HG03025 (cell line): ENCODE measurements around the gene GRIK1.
"Not testable (repeated sequence)": the region's sequence is repeated elsewhere in the genome, so short reads cannot be mapped to it uniquely, and the experiment has no call there.

Experiments used
- ATAC-seq: cut with Tn5 transposase; IDR thresholded peaks from one replicate; pipeline ENCODE4 v1.9.1; 2021; ENCODE audit warnings: mild to moderate bottlenecking, moderate library complexity; ENCODE audit not compliant: unreplicated experiment, low FRiP score

Gene GRIK1

DNA sequence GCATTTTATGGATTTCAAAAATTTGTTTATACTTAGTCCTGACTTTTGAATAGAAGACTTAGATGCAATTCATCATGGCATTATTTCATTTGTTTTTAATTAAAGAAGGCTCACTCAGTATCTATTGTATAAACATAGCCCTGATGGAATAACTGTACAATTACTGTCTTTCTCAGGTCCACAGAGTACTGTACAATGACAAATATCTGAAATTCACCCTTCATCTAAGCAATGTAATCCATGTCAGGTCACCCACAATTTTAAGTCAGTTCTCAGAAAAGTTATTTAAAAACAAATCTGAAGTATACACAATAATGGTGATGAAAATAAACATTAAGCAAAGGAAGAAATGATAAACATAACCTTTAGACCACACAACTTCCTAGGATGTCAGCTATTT lies 311.9 kb downstream of the GRIK1 start:
- ATAC-seq = no peak

DNA sequence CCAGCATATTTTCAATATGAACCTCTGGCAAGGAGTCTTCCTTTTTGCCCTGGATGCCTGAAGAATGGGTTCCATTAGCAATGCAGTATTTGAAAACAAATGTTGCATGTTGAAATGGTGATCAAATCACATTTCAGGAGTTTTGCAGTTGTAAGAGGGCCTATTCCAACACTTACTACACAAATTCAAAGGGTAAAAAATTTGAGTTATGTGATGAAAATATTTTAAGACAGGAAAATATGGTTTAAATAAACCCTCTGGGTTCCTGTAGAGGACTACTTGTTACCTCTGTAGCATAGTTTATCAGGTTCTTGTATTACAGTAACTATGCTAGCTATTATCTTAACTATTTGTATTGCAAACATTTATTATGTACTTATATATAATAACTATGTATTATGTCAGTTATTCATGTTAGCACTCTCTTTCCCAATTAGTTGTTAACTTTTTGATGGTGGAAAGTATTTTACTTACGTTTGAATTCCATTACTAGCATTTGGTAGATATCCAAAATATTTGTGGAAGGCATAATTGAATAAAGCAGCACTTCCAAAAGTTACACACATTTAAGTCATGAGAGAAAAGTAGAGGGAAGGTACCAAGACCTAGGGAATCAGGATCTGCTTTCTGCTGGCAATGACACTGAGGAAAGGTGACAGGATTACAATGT lies 312.9 kb downstream of the GRIK1 start:
- no peak for ATAC-seq

DNA sequence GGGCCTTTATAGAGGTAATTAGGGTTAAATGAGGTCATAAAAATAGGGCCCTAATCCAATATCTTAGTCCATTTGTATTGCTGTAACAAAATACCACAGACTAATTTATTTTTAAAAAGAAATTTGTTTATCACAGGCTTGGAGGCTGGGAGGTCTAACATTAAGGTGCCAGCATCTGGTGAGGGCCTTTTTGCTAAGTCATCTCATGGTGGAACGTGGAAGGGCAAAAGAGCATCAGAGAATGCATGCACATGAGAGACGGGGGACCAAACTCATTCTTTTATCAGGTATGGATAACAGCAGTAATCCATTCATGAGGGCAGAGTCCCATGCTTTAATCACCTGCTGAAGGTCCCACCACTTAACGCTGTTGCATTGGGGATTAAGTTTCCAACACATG lies 313.8 kb downstream of the GRIK1 start:
- no peak for ATAC-seq

DNA sequence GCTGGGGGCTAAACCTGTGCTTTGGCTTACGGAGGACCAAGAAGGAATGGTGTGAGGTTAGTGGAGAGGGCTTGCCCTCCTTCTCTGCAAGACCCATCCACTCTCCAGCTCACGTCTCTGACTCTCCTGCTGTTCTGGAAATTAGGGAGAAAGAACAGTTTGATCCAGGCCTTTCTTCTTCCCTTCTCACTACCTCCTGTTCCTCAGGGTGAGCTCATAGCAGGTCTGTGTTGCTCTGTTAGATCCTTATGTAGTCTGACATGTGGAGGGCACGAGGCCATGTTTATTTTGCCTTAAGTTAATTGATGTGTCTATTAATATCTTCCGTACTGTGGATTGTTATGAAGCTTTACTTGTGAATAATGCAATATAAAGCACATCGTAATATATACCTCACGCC lies 315.0 kb downstream of the GRIK1 start:
- no peak for ATAC-seq

DNA sequence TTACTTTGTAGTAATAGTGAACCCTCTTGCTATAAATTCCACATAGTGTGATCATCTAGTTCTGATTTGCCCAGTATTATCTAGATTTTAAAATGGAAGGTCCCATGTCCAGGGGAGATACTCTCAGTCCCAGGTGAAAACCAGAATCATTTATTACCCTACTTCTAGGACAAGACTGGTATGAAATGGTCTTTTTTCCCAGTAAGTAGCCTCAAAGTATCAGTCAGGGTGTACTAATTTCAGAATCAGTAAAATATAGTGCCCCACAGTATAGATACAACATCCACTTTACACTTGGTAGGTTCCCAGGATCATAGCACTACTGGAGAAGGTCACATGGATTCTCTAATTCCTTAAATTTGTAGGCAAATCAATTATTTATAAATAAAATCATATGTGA lies 318.3 kb downstream of the GRIK1 start:
- no peak for ATAC-seq

DNA sequence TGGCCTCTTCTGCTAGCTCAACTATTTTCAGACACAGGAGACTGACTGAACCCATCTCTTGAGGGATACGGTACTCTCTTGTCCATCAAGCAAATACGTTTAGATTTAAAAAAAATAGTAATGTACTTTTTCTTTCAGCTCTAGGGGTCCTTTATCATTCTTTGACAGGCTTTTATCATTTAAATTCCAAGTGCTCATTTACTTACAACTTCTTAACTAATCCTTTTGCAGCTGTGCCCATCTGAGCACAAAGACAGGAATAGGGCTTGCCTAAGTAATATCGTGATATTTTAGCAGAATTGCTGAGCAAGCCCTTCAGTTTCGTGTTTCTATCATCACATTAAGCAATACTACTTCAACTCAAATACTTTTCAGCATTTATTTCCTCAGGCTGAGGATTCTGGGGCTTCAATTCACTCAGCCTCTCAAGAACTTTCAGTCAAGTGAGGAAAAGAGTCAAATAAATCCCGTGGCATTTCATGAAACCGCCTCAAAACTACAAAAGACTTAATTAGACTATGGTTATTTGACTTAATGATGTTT lies 323.5 kb downstream of the GRIK1 start:
- ATAC-seq = no peak

DNA sequence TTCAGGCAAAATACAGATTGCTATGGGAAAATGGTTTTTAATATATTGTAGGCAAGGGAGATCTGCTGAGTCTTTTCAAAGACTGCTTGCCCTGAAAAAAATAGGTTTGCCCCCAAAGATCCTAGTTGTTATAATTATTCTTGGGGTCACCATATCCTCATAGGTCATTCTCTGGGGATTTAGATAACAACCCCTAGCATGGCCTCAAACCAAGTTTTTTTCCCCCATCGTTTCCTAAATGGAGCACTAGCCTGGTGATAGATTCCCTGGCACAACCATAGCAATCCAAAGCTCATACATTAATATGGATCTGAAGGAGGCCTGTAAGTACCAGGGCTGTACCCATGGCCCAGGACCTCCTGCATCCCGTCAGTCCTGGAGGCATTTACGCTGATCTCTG lies 325.9 kb downstream of the GRIK1 start:
- no peak for ATAC-seq

DNA sequence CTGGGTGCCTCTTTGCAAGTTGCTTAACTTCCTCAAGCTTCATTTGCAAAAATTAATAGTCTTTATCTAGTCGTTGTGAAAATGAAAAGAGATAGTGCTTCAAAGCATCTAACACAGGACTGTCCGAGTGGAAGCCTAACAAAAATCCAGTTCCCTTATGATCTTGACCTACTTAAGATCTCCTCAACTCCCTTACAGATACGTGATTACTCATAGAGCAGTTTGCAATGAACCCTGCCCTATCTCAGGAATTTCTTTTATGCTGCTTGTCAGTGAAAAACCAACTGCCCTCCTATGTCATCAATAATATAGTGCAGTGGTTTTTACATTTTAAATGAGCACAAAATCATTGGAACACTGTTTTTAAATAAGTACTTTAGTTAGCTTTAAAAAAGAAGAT lies 326.8 kb downstream of the GRIK1 start:
- no peak for ATAC-seq

DNA sequence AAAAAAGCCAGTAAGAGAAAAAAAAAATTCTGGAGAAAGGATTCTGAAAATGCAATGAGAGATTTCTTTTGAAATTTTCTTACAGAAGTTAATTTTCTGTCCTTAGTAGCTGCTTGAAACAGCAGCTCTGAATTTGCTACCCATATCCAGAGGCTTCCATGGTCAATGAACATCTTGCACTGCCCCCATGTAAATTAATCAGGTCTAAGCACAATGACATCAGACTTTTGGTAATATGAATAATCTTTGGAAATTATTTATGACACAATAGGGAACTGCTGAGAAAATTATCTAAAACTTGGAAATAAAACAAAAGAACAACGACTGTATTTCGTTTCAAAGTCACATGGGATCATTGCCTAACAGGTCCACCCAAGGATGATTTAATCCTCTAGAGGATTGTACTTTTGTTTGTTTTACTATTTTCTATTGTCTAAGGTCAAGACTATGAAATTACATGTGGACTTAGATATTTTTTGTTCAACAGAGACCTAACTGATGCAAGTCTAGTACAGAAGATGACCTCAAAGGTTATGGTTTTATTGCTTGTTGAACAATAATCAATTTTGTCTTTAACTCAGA lies 328.9 kb downstream of the GRIK1 start:
- no peak for ATAC-seq

DNA sequence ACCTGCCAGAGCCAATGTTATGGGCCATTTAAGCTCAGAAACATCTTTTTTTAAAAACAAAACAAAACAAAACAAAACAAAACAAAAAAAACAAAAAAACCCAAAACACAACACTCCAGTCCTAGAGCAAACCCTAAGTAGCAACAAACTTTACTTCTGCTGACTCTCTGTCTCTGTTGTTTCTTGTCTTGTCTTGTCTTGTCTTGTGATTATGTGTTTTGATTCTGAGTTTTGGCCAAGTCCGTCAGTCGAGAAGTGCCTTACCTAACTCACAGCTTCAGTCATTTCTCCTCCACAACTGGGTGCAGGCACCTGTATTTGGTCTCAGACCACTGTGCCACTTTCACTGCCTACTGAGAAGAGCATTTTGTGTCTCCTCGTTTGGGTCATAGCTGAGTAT lies 333.2 kb downstream of the GRIK1 start:
- no peak for ATAC-seq

DNA sequence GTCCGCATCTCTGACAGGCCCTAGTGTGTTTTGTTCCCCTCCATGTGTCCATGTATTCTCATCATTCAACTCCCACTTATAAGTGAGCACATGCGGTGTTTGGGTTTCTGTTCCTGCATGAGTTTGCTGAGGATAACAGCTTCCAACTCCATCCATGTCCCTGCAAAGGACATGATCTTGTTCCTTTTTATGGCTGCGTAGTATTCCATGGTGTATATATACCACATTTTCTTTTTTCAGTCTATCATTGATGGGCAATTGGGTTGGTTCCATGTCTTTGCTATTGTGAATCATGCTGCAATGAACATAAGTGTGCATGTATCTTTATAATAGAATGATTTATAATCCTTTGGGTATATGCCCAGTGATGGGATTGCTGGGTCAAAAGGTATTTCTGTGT lies 334.6 kb downstream of the GRIK1 start:
- not testable (repeated sequence) for ATAC-seq

DNA sequence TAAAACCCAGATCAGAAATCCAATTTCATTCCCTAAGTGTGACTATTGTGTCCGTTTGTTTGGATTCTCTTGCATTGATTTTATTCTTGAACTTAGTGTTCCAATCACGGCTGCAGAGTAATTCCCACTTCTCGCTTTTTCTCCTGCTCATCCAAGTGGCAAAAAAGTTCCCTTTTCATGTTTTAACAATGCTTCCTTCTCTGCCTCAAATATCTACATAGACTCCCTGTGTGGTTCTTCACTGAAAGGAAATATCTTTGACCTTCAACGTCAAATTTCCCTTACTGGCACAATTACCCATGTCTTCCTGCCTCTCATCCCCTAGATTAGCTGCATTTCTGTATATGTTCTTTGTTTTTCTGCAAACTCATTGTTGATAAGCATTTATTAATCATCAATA lies 335.7 kb downstream of the GRIK1 start:
- ATAC-seq = no peak

DNA sequence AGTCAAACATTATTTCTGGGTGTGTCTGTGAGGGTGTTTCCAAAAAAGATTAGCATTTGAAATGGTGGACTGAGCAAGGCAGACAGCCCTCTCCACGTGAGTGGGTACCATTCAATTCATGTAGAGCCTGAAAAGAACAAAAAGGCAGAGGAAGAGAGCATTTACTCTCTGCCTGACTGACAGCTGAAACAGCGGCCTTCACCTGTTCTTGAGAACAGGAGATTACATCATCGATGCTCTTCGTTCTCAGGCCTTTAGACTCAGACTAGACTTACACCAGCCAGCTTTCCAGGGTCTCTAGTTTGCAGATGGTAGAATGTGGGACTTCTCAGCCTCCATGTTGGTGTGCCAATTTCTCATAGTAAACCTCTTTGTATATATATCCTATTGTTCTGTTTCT lies 338.7 kb downstream of the GRIK1 start:
- no peak for ATAC-seq

DNA sequence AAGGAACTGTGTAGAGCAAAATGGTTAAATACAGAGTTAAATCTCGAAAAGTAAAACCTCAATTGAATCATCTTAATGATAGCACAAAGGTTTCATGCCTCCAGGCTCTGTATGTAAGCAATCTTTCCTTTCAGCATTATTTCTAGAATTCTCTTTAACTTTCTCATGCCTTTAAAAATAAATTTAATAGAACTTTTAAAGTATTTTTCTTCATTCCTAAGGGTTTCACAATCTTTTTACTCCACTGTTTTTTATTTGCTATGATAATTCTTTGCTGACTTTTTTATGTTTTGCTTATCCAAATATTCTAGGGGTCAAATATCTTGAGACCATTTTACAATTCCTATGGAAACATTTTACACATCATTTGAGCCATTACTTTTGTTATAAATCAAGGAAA lies 353.1 kb downstream of the GRIK1 start:
- ATAC-seq = no peak

DNA sequence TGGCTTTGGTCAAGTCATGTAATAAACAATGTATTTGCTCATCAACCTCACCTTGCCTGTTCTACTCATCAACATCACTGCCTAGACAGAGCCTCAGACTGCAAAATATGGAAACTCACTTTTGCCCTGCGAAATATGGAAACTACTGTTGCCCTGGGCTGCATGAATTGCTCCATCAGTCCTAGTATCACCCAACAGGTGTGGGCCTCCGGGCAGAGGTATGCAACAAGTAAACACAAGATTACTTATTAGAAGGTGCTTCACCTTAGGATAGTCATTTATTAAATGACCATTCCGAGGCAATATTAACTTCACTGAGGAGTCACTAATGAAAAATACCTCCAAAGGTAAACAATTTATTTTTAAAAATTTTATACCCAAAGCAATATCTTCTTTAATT lies 354.3 kb downstream of the GRIK1 start:
- no peak for ATAC-seq

DNA sequence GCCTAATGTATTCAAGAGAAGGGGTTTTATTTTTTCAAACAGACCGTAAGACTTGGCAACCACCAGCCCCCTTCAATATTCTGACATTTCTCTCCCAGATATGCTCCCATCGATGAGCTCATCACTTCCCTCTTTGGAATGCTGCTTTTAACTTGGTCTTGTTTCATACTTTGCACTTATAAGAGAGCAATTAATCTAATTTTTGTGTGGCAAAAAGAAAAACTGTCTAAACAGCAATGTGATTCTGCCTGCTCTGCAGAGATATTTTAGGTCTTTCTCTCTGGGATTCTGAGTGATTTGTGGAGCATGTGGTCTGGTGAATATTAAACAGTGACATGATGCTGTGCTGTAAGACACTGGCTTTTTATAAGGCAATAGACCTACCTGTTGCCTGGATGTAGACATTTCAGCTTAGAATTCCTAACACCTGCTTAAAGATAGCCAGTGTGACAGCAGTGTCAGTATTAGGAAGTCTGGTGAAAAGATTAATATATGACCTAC lies 356.3 kb downstream of the GRIK1 start:
- ATAC-seq = no peak

DNA sequence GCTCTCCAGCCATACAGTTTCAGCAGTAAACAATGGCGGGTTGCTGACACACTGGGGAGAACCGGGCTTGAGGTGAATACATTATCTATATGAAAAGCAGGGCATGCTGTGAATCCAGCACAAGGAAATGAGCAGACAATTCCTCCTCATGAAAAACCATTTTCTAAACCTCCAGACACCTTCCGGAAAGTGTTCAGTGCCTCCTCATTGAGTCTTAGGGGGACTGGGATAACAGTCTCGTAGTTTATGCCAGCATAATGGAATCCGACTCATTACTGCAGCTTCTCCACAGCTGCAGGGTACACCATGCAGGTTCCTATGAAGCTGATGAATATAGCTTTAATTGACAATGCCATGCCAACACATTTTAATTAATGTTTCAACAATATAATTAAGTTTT lies 356.9 kb downstream of the GRIK1 start:
- ATAC-seq = no peak

DNA sequence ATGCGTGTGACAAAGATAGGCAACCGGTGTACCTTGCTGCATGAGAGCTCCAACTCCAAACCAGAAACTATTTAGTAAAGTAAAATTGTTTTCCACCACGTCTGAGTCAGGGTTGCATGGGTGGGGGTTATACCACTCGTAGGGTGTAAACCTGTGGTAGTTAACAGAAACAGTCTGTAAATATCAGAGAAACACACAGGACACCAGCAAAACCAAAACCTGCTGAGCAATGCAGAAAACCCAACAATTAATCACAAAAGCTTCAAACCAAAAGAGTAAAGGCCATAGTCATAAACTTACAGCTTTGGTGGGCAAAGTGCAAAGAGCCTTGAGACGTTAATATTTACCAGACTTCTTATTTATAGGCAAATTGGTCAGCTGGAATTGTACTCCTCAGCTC lies 358.4 kb downstream of the GRIK1 start:
- no peak for ATAC-seq

DNA sequence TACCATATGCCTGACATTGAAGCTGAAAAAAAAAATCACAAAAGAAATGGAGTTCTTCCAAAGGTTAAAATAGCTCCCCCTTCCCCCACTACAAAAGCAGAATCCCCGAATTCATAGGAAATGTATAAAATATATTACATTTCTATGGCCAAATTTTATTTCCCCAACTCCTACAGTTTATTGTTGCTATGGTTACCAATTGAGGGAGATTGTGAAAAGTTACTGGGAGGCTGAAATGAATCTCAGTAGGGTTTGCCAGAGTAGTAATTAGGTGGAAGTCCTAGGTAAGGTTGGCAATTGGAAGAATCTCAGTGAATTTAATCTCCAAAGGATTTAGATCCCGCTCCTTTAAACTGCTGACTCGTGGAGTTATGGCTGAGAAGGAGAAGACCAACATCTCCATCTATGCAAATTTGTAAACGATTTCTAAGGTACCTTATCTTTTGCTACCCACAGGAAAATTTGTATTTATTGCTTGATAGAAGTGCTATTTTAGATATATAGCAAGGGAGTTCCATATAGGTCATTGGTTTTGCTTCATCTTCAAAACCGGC lies 359.0 kb downstream of the GRIK1 start:
- ATAC-seq = no peak

DNA sequence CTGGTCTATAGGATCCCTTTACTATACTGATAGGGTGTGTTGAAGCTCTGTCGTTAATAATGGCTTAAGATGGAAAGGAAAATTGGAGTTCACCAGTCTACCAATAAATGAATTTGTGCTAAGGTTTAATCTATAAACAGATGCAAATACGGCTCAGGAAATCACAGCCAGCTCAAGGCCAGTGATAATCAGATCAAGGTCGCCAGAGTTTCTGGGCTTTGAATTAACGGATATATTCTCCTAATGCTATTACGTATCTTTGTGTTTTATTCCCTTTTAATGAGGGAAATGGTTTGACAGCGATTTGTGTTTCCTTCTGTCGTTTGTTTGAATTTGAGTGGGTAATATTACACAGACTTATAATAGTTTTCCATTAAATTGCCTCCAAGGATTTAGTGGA lies 361.5 kb downstream of the GRIK1 start:
- ATAC-seq = no peak

DNA sequence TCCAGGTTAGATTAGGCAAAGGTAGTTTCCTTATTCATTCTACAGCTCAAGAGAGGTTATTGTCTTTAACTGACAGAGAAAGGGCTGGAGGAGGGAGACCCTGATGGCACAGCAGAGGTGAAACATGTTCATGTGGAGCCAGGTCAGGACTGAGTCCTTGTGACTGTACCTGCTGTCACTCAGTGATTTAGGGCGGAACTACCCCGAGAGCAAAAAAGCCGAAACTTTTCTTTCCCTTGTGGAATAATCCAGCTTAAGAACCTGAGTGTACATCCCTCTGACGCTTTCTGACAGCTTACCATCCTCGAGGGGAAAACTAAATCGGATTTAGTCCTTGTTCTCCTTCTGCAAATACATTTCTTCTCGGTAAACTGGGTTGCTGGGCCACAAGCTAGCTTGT lies 367.8 kb downstream of the GRIK1 start:
- ATAC-seq = no peak
